GM19463 (cell line): ENCODE data around the gene CAMSAP1.

Source experiments
- ATAC-seq: cut with Tn5 transposase; IDR thresholded peaks from one replicate; pipeline ENCODE4 v1.9.1; 2021; ENCODE audit warnings: mild to moderate bottlenecking, moderate library complexity; ENCODE audit not compliant: unreplicated experiment

The CAMSAP1 gene

GRCh38 chr9:135847833-135848232 lies 59.5 kb downstream of the CAMSAP1 start:
- ATAC-seq, result no peak

GRCh38 chr9:135840539-135840938 lies 66.8 kb downstream of the CAMSAP1 start:
- ATAC-seq, result no peak

- ATAC-seq, result no peak
Measured at GRCh38 chr9:135840107-135840506, 67.2 kb downstream of the CAMSAP1 start.

GRCh38 chr9:135839516-135839915 lies 67.8 kb downstream of the CAMSAP1 start:
- ATAC-seq, result no peak

GRCh38 chr9:135835131-135835530 lies 72.2 kb downstream of the CAMSAP1 start:
- no peak for ATAC-seq

GRCh38 chr9:135833864-135834263 lies 73.5 kb downstream of the CAMSAP1 start:
- ATAC-seq, result no peak

- no peak for ATAC-seq
Measured at GRCh38 chr9:135830496-135830895, 76.8 kb downstream of the CAMSAP1 start.

- ATAC-seq, result no peak
Measured at GRCh38 chr9:135828656-135829055, 78.7 kb downstream of the CAMSAP1 start.

- no peak for ATAC-seq
Measured at GRCh38 chr9:135827866-135828580, 79.3 kb downstream of the CAMSAP1 start.

- ATAC-seq, result no peak
Measured at GRCh38 chr9:135827301-135827700, 80.0 kb downstream of the CAMSAP1 start.

GRCh38 chr9:135826188-135826545 lies 81.2 kb downstream of the CAMSAP1 start:
- no peak for ATAC-seq

- no peak for ATAC-seq
Measured at GRCh38 chr9:135825435-135826187, 81.7 kb downstream of the CAMSAP1 start.

- ATAC-seq, result no peak
Measured at GRCh38 chr9:135823036-135823435, 84.3 kb downstream of the CAMSAP1 start.

- no peak for ATAC-seq
Measured at GRCh38 chr9:135822374-135822755, 85.0 kb downstream of the CAMSAP1 start.

- ATAC-seq, result no peak
Measured at GRCh38 chr9:135821733-135822373, 85.5 kb downstream of the CAMSAP1 start.

- no peak for ATAC-seq
Measured at GRCh38 chr9:135821116-135821515, 86.2 kb downstream of the CAMSAP1 start.

- no peak for ATAC-seq
Measured at GRCh38 chr9:135820661-135821060, 86.7 kb downstream of the CAMSAP1 start.

GRCh38 chr9:135819905-135820304 lies 87.4 kb downstream of the CAMSAP1 start:
- no peak for ATAC-seq

GRCh38 chr9:135818718-135819475 lies 88.4 kb downstream of the CAMSAP1 start:
- ATAC-seq, result no peak

- no peak for ATAC-seq
Measured at GRCh38 chr9:135817951-135818717, 89.2 kb downstream of the CAMSAP1 start.

- no peak for ATAC-seq
Measured at GRCh38 chr9:135816651-135816970, 90.7 kb downstream of the CAMSAP1 start.
